Neuronal stem cell (in vitro differentiated cells): ENCODE measurements around the gene DYNC2I2.

ENCODE experiments used
- DNase-seq: peaks from one replicate; pipeline ENCODE4 v3.0.0-alpha.2; 2013; ENCODE audit warnings: low spot score
- H2AFZ ChIP-seq: one replicate; pipeline ENCODE4 v1.6.1; 2013; ENCODE audit warnings: mild to moderate bottlenecking, low read length, inconsistent platforms
- H2AK5ac ChIP-seq: 2 replicates; pipeline ENCODE4 v1.6.1; 2013; ENCODE audit warnings: low read depth, mild to moderate bottlenecking, inconsistent platforms, low read length, moderate library complexity, mixed read lengths
- H2BK120ac ChIP-seq: 2 replicates; pipeline ENCODE4 v1.6.1; 2013; ENCODE audit warnings: low read depth, mild to moderate bottlenecking, inconsistent platforms, low read length, moderate library complexity, mixed read lengths
- H2BK12ac ChIP-seq: one replicate; pipeline ENCODE4 v1.6.1; 2013; ENCODE audit warnings: low read length, inconsistent platforms
- H2BK15ac ChIP-seq: 2 replicates; pipeline ENCODE4 v1.6.1; 2013; ENCODE audit warnings: mild to moderate bottlenecking, low read length, inconsistent platforms, mixed read lengths
- H2BK5ac ChIP-seq: one replicate; pipeline ENCODE4 v1.6.1; 2013; ENCODE audit warnings: inconsistent platforms, mild to moderate bottlenecking, low read length, moderate library complexity
- H3K14ac ChIP-seq: one replicate; pipeline ENCODE4 v1.6.1; 2013; ENCODE audit warnings: low read length, inconsistent platforms
- H3K18ac ChIP-seq: 2 replicates; pipeline ENCODE4 v1.6.1; 2013; ENCODE audit warnings: low read length, inconsistent platforms
- H3K23ac ChIP-seq: 2 replicates; pipeline ENCODE4 v1.6.1; 2013; ENCODE audit warnings: low read depth, mild to moderate bottlenecking, mixed read lengths, low read length, inconsistent platforms; ENCODE audit not compliant: poor library complexity
- H3K27ac ChIP-seq: replicated peaks from 3 replicates; pipeline ENCODE4 v1.5.1; 2013; ENCODE audit warnings: low read length, inconsistent platforms
- H3K27me3 ChIP-seq, 3 experiments: 2 replicates each; pipeline ENCODE4 v1.6.1; 2013; ENCODE audit warnings: low read length in 3 of 3, mild to moderate bottlenecking in 2 of 3, inconsistent platforms in 1 of 3, low read depth in 1 of 3, mixed read lengths in 1 of 3, moderate library complexity in 1 of 3; ENCODE audit not compliant: control insufficient read depth in 3 of 3, insufficient read depth in 3 of 3
- H3K36me3 ChIP-seq, 2 donors: replicated peaks in 1 of 2; 2 replicates each; pipeline ENCODE4 v1.6.1; 2013; ENCODE audit warnings: low read length in 2 of 2; ENCODE audit not compliant: control insufficient read depth in 2 of 2, insufficient read depth in 2 of 2
- H3K4ac ChIP-seq: 2 replicates; pipeline ENCODE4 v1.6.1; 2013; ENCODE audit warnings: inconsistent platforms, mild to moderate bottlenecking, low read length, moderate library complexity
- H3K4me1 ChIP-seq, 2 donors: 1 replicate in 1 of 2; 2 replicates in 1 of 2; pipeline ENCODE4 v1.6.1; 2013; ENCODE audit warnings: low read length in 2 of 2, low read depth in 1 of 2; ENCODE audit not compliant: control insufficient read depth in 2 of 2, insufficient read depth in 1 of 2
- H3K4me2 ChIP-seq: one replicate; pipeline ENCODE4 v1.6.1; 2013; ENCODE audit warnings: mild to moderate bottlenecking, low read length, inconsistent platforms; ENCODE audit not compliant: insufficient read depth, poor library complexity, severe bottlenecking
- H3K4me3 ChIP-seq, 2 donors: 2 replicates each; pipeline ENCODE4 v1.5.1; 2013; ENCODE audit warnings: low read length in 2 of 2, mild to moderate bottlenecking in 2 of 2, inconsistent platforms in 1 of 2, moderate library complexity in 1 of 2
- H3K79me1 ChIP-seq: one replicate; pipeline ENCODE4 v1.6.1; 2013; ENCODE audit warnings: low read depth, mild to moderate bottlenecking, inconsistent platforms, low read length, moderate library complexity
- H3K9ac ChIP-seq: one replicate; pipeline ENCODE4 v1.6.1; 2013; ENCODE audit warnings: mild to moderate bottlenecking, low read depth, low read length, inconsistent platforms; ENCODE audit not compliant: poor library complexity
- H3K9me3 ChIP-seq, 2 donors: replicated peaks in 1 of 2; 2 replicates each; pipeline versions ENCODE3 to v1.6.1; 2013; ENCODE audit warnings: low read length in 2 of 2, mild to moderate bottlenecking in 2 of 2, inconsistent platforms in 1 of 2, low read depth in 1 of 2, mixed read lengths in 1 of 2, moderate library complexity in 1 of 2; ENCODE audit not compliant: control insufficient read depth in 2 of 2, insufficient read depth in 1 of 2
- H4K8ac ChIP-seq: one replicate; pipeline ENCODE4 v1.6.1; 2013; ENCODE audit warnings: low read depth, mild to moderate bottlenecking, inconsistent platforms, low read length, moderate library complexity
- H4K91ac ChIP-seq: one replicate; pipeline ENCODE4 v1.6.1; 2013; ENCODE audit warnings: low read length, low read depth, mild to moderate bottlenecking, inconsistent platforms; ENCODE audit not compliant: poor library complexity
- WGBS, 2 donors: extraction: QIAGEN DNeasy Blood & Tissue Kit; methylation state at CpG; one replicate each; pipeline ENCODE4 v1.1.7; 2013; ENCODE audit warnings: missing lambda C conversion rate in 2 of 2, mixed read lengths in 1 of 2; ENCODE audit not compliant: insufficient read length in 2 of 2, insufficient replicate concordance in 1 of 2; ENCODE audit errors: extremely low coverage in 2 of 2; 5-methylcytosine and 5-hydroxymethylcytosine counted together

DYNC2I2 gene

GRCh38 chr9:128615571-128615970, 41.1 kb downstream of the DYNC2I2 start:
- Histone ChIP-seq H3K4ac (no peak overlapping the region), H3K27me3 (no peaks in the 10 kb centered on the region), H3K14ac (no peak overlapping the region), H2AK5ac (no peak overlapping the region), H2BK120ac (no peak overlapping the region), H2BK12ac (no peak overlapping the region), H2AFZ (no peak overlapping the region), H4K91ac (no peak overlapping the region), H3K4me3 (no peak overlapping the region), H2BK5ac (no peak overlapping the region), H3K36me3 (peaks cover 61 to 98% of the 10 kb centered on the region in 2 donors), H3K9me3 (no peaks in the 10 kb centered on the region), H3K4me1 (no peaks in the 10 kb centered on the region), H4K8ac (no peak overlapping the region), H2BK15ac (no peak overlapping the region), H3K79me1 (no peaks in the 10 kb centered on the region), H3K27ac (no peak overlapping the region), H3K9ac (peak overlapping the region; percentile 34), H3K18ac (no peak overlapping the region), H3K23ac (no peak overlapping the region), H3K4me2 (no peak overlapping the region)
- DNase-seq, result no peak
- no CpG with 5 or more reads among the region's 12 CpGs for WGBS, 2 donors

- DNase-seq, result no peak
- no peak overlapping the region for H4K91ac ChIP-seq
- no peak overlapping the region for H2BK120ac ChIP-seq
- H3K27ac ChIP-seq, result no peak overlapping the region
- no peaks in the 10 kb centered on the region for H3K4me1 ChIP-seq
- no peak overlapping the region for H3K9ac ChIP-seq
- H2BK12ac ChIP-seq, result no peak overlapping the region
- H3K23ac ChIP-seq, result no peak overlapping the region
- H3K9me3 ChIP-seq, result no peaks in the 10 kb centered on the region
- peaks cover 61 to 98% of the 10 kb centered on the region in 2 donors for H3K36me3 ChIP-seq
- H3K79me1 ChIP-seq, result no peaks in the 10 kb centered on the region
- H2BK15ac ChIP-seq, result no peak overlapping the region
- H3K4me3 ChIP-seq, result no peak overlapping the region
- H2AK5ac ChIP-seq, result no peak overlapping the region
- no peaks in the 10 kb centered on the region for H3K27me3 ChIP-seq
- H2AFZ ChIP-seq, result no peak overlapping the region
- WGBS, 2 donors, result no CpG with 5 or more reads among the region's 1 CpG
- no peak overlapping the region for H4K8ac ChIP-seq
- H2BK5ac ChIP-seq, result no peak overlapping the region
- no peak overlapping the region for H3K14ac ChIP-seq
- H3K4me2 ChIP-seq, result no peak overlapping the region
- H3K18ac ChIP-seq, result no peak overlapping the region
- H3K4ac ChIP-seq, result no peak overlapping the region
Measured at GRCh38 chr9:128614728-128615127, 41.9 kb downstream of the DYNC2I2 start.

GRCh38 chr9:128611600-128612394, 44.9 kb downstream of the DYNC2I2 start:
- Histone ChIP-seq H3K9ac (no peak overlapping the region), H3K4ac (no peak overlapping the region), H3K14ac (no peak overlapping the region), H2BK5ac (no peak overlapping the region), H3K27me3 (no peaks in the 10 kb centered on the region), H3K4me2 (no peak overlapping the region), H4K91ac (no peak overlapping the region), H2BK120ac (no peak overlapping the region), H2AK5ac (no peak overlapping the region), H2BK15ac (no peak overlapping the region), H4K8ac (no peak overlapping the region), H3K18ac (no peak overlapping the region), H3K36me3 (peaks cover 55 to 99% of the 10 kb centered on the region in 2 donors), H3K9me3 (no peaks in the 10 kb centered on the region), H3K23ac (no peak overlapping the region), H3K27ac (no peak overlapping the region), H3K4me1 (no peaks in the 10 kb centered on the region), H3K4me3 (no peak overlapping the region), H2AFZ (no peak overlapping the region), H3K79me1 (no peaks in the 10 kb centered on the region), H2BK12ac (no peak overlapping the region)
- no CpG with 5 or more reads among the region's 12 CpGs for WGBS, 2 donors
- DNase-seq, result no peak

GRCh38 chr9:128610897-128611296, 45.8 kb downstream of the DYNC2I2 start:
- Histone ChIP-seq H4K8ac (no peak overlapping the region), H3K9ac (no peak overlapping the region), H3K23ac (no peak overlapping the region), H3K4me1 (no peaks in the 10 kb centered on the region), H2BK15ac (no peak overlapping the region), H2AK5ac (no peak overlapping the region), H3K14ac (no peak overlapping the region), H3K4ac (no peak overlapping the region), H3K79me1 (no peaks in the 10 kb centered on the region), H3K27ac (no peak overlapping the region), H2AFZ (no peak overlapping the region), H3K36me3 (peaks cover 53 to 96% of the 10 kb centered on the region in 2 donors), H4K91ac (no peak overlapping the region), H2BK12ac (no peak overlapping the region), H3K18ac (no peak overlapping the region), H2BK120ac (no peak overlapping the region), H3K27me3 (no peaks in the 10 kb centered on the region), H3K9me3 (no peaks in the 10 kb centered on the region), H3K4me3 (no peak overlapping the region), H2BK5ac (no peak overlapping the region), H3K4me2 (no peak overlapping the region)
- no peak for DNase-seq
- WGBS, 2 donors, result no CpG with 5 or more reads among the region's 3 CpGs
